K562 (cell line): ENCODE data around the gene FAM83F. TPM values are rescaled to one million over a fixed set of nuclear protein-coding genes. Genes with fewer than 3 reads are reported as not detected.

Source experiments
- BRD4 ChIP-seq: fragments of 200-600 bp; sonication (generic); IDR thresholded peaks from 2 replicates; pipeline ENCODE4 v1.6.1; 2017; ENCODE audit warnings: inconsistent platforms
- FIP1L1 ChIP-seq: fragments of 200-400 bp; formaldehyde crosslinking; IDR thresholded peaks from 2 replicates; pipeline ENCODE4 v1.6.1; 2018; ENCODE audit warnings: mild to moderate bottlenecking, low read depth, low read length; ENCODE audit not compliant: poor library complexity, severe bottlenecking
- FOXJ3 ChIP-seq: sonication (generic); formaldehyde crosslinking; IDR thresholded peaks from 2 replicates; pipeline ENCODE4 v1.4.0; 2020; ENCODE audit warnings: mild to moderate bottlenecking, missing genetic modification reagents
- HNRNPL ChIP-seq: fragments of 200-400 bp; formaldehyde crosslinking; IDR thresholded peaks from 2 replicates; pipeline ENCODE4 v1.6.1; 2017; ENCODE audit warnings: low read depth, mild to moderate bottlenecking, low read length
- ILF3 ChIP-seq: fragments of 450-650 bp; IDR thresholded peaks from 2 replicates; pipeline ENCODE4 v1.6.1; 2018; ENCODE audit warnings: antibody characterized with exemption, mild to moderate bottlenecking, moderate library complexity, borderline replicate concordance
- IRF2 ChIP-seq: sonication (generic); formaldehyde crosslinking; IDR thresholded peaks from 2 replicates; pipeline ENCODE4 v1.8.1; 2022; ENCODE audit warnings: mild to moderate bottlenecking, missing genetic modification reagents
- MYNN ChIP-seq, 2 experiments: sonication (generic); formaldehyde crosslinking in 1 of 2; IDR thresholded peaks; 2 replicates each; pipeline versions ENCODE4 v1.5.0 to v1.6.1; 2016 to 2020; ENCODE audit warnings: antibody characterized with exemption in 1 of 2, missing genetic modification reagents in 1 of 2
- NCOA6 ChIP-seq: fragments of 450-650 bp; IDR thresholded peaks from 2 replicates; pipeline ENCODE4 v1.6.1; 2017; ENCODE audit warnings: mild to moderate bottlenecking
- POLR3A ChIP-seq: IDR thresholded peaks from 2 replicates; pipeline ENCODE4 v1.6.1; 2011; ENCODE audit warnings: borderline replicate concordance, mild to moderate bottlenecking, moderate library complexity; ENCODE audit not compliant: insufficient read length, insufficient read depth; ENCODE audit errors: extremely low read depth
- RBM15 ChIP-seq: fragments of 200-400 bp; formaldehyde crosslinking; IDR thresholded peaks from 2 replicates; pipeline ENCODE4 v1.6.1; 2018; ENCODE audit warnings: mild to moderate bottlenecking, low read length, moderate library complexity; ENCODE audit not compliant: insufficient read depth
- SLC30A9 ChIP-seq: fragments of 250-450 bp; sonication (Bioruptor Pico); IDR thresholded peaks from 2 replicates; pipeline ENCODE4 v1.8.0; 2022; ENCODE audit warnings: mild to moderate bottlenecking, moderate library complexity
- SMARCC2 ChIP-seq: fragments of 450-650 bp; IDR thresholded peaks from 2 replicates; pipeline ENCODE4 v1.6.1; 2017; ENCODE audit warnings: antibody characterized with exemption, moderate library complexity, mild to moderate bottlenecking, low read depth
- ZBTB7A ChIP-seq: IDR thresholded peaks from 2 replicates; pipeline ENCODE4 v1.6.1; 2011; ENCODE audit warnings: low read depth, mild to moderate bottlenecking, low read length, moderate library complexity, borderline replicate concordance; ENCODE audit not compliant: control insufficient read depth
- ZC3H8 ChIP-seq: fragments of 450-650 bp; IDR thresholded peaks from 2 replicates; pipeline ENCODE4 v1.6.1; 2017
- ZNF140 ChIP-seq: fragments of 250-450 bp; sonication (Bioruptor Pico); IDR thresholded peaks from 2 replicates; pipeline ENCODE4 v1.8.0; 2021; ENCODE audit warnings: moderate library complexity, mild to moderate bottlenecking, inconsistent platforms
- ZNF174 ChIP-seq: fragments of 250-450 bp; sonication (Bioruptor Pico); IDR thresholded peaks from 2 replicates; pipeline ENCODE4 v1.4.0; 2020; ENCODE audit warnings: mild to moderate bottlenecking
- ZNF316 ChIP-seq: fragments of 450-650 bp; IDR thresholded peaks from 2 replicates; pipeline ENCODE4 v1.6.1; 2016
- ZNF507 ChIP-seq: conservative IDR thresholded peaks from 2 replicates; pipeline ENCODE4 v1.6.1; 2017; ENCODE audit warnings: missing genetic modification characterization, missing compliant biosample characterization
- polyA plus RNA-seq, 8 experiments: library from polyadenylated mRNA; depleted of rRNA in 4 of 8; stranded (reverse) in 5 of 8; unstranded in 3 of 8; fragments of >200 nt; fragmentation: Nextera tagmentation in 2 of 8; fragmentation: Illumina TruSeq in 1 of 8; extraction: Ambion mirVana in 2 of 8; extraction: Trizol in 1 of 8; gene quantifications; 2 replicates each; pipeline versions ENCODE4 v1.2.1 to v1.2.3, GENCODE V29; 2011 to 2014; ENCODE audit warnings: inconsistent platforms in 1 of 8, missing spikeins in 1 of 8
- total RNA-seq, 7 experiments: library from RNA; depleted of rRNA in 6 of 7; stranded (reverse); fragments of >200 nt in 6 of 7; fragmentation: Illumina TruSeq in 2 of 7; extraction: Trizol in 2 of 7; gene quantifications; 2 replicates each; pipeline versions ENCODE4 v1.2.1 to v1.2.3, GENCODE V29; 2011 to 2021; ENCODE audit warnings: low replicate concordance in 1 of 7
- TF ChIP-seq, protein P1 (sequence below): fragments of 250-450 bp; sonication (Bioruptor Pico); IDR thresholded peaks from 2 replicates; pipeline ENCODE4 v1.8.0; 2022; ENCODE audit warnings: moderate library complexity, mild to moderate bottlenecking, inconsistent platforms
- TF ChIP-seq, protein P2 (sequence below): sonication (generic); formaldehyde crosslinking; IDR thresholded peaks from 2 replicates; pipeline ENCODE4 v1.8.1; 2023; ENCODE audit warnings: missing genetic modification reagents, mild to moderate bottlenecking, borderline replicate concordance

Gene FAM83F
- total and polyA plus RNA-seq, 9 of the 15 experiments (the other 6 are each of a cell fraction or from before 2014, with no cell fraction given) = under 0.01 to 0.13 (median 0.04) TPM; not detected in 1

DNA sequence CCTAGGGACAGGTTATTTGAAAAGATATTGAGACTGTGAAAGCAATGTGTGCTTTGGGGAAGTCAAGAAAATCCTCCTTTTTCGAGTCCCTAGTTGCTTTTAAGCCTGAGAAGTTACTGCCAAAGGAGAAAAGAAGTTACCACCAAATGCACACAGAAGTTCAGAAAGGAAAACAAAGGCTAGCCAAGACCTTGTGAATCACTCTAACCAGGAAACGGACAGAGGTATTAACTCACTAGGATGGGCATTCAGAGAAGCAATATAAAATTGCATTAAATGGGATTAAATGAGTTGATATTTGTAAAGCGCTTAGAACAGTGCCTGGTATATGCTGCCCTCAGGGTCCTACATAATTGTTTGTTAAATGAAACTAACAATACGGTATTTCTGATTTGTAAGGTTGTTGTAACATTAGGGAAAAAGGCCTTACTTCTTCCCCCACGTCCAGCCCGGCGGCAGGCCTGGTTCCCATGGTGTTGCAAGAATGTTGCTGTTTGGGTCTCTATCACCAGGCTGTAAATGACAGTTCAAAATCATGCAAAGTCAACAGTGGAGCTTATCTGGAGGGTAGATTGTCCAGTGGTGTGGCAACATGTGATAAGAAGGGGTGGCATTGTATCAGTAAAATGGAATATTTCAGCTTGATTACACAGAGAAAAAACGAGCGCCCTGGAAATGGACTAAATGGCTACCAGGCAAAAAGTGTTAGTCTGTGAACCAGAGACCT lies 27.5 kb upstream of the FAM83F start (continued):
- TF ChIP-seq SMARCC2 (no peak), IRF2 (CRISPR knock-in tag) (no peak), RBM15 (no peak), SLC30A9 (CRISPR knock-in tag) (no peak), ZNF507 (tag) (no peak), ZBTB7A (no peak), FIP1L1 (no peak), NCOA6 (no peak), ZNF174 (no peak), ZNF316 (no peak), HNRNPL (no peak), ILF3 (no peak), POLR3A (no peak), BRD4 (no peak), ZNF140 (CRISPR knock-in tag) (no peak), FOXJ3 (no peak), ZC3H8 (no peak), MYNN (IDR thresholded peaks at IDR 0.05) (no peak), MYNN (CRISPR knock-in tag; IDR thresholded peaks at IDR 0.05) (no peak)
- TF ChIP-seq, protein P1, sequence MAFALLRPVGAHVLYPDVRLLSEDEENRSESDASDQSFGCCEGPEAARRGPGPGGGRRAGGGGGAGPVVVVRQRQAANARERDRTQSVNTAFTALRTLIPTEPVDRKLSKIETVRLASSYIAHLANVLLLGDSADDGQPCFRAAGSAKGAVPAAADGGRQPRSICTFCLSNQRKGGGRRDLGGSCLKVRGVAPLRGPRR (CRISPR knock-in tag) = no peak
- TF ChIP-seq, protein P2, sequence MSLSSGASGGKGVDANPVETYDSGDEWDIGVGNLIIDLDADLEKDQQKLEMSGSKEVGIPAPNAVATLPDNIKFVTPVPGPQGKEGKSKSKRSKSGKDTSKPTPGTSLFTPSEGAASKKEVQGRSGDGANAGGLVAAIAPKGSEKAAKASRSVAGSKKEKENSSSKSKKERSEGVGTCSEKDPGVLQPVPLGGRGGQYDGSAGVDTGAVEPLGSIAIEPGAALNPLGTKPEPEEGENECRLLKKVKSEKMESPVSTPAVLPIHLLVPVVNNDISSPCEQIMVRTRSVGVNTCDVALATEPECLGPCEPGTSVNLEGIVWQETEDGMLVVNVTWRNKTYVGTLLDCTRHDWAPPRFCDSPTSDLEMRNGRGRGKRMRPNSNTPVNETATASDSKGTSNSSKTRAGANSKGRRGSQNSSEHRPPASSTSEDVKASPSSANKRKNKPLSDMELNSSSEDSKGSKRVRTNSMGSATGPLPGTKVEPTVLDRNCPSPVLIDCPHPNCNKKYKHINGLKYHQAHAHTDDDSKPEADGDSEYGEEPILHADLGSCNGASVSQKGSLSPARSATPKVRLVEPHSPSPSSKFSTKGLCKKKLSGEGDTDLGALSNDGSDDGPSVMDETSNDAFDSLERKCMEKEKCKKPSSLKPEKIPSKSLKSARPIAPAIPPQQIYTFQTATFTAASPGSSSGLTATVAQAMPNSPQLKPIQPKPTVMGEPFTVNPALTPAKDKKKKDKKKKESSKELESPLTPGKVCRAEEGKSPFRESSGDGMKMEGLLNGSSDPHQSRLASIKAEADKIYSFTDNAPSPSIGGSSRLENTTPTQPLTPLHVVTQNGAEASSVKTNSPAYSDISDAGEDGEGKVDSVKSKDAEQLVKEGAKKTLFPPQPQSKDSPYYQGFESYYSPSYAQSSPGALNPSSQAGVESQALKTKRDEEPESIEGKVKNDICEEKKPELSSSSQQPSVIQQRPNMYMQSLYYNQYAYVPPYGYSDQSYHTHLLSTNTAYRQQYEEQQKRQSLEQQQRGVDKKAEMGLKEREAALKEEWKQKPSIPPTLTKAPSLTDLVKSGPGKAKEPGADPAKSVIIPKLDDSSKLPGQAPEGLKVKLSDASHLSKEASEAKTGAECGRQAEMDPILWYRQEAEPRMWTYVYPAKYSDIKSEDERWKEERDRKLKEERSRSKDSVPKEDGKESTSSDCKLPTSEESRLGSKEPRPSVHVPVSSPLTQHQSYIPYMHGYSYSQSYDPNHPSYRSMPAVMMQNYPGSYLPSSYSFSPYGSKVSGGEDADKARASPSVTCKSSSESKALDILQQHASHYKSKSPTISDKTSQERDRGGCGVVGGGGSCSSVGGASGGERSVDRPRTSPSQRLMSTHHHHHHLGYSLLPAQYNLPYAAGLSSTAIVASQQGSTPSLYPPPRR (CRISPR knock-in tag) = no peak
